GM19372 (cell line): ENCODE data around the gene ANGPTL3.
A peak's percentile ranks its signal among the peaks of the same experiment; 100 is the strongest.

ENCODE experiments used
- ATAC-seq: cut with Tn5 transposase; IDR thresholded peaks from one replicate; pipeline ENCODE4 v1.9.1; 2021; ENCODE audit warnings: mild to moderate bottlenecking, low read depth, moderate library complexity; ENCODE audit not compliant: unreplicated experiment

Gene ANGPTL3

GRCh38 chr1:62625415-62625814 lies 28.1 kb downstream of the ANGPTL3 start:
- ATAC-seq: peak; percentile 73

- ATAC-seq: no peak
Observed at GRCh38 chr1:62628506-62628905, 31.2 kb downstream of the ANGPTL3 start.

- ATAC-seq: no peak
Observed at GRCh38 chr1:62637392-62638105, 40.2 kb downstream of the ANGPTL3 start.

GRCh38 chr1:62643283-62643682 lies 46.0 kb downstream of the ANGPTL3 start:
- ATAC-seq: no peak

GRCh38 chr1:62652387-62652786 lies 55.1 kb downstream of the ANGPTL3 start:
- ATAC-seq: no peak

- no peak for ATAC-seq
Observed at GRCh38 chr1:62654744-62655143, 57.4 kb downstream of the ANGPTL3 start.
